GM21367 (cell line): Measurements from ENCODE around the gene TSPAN9.

Experiments used
- ATAC-seq: cut with Tn5 transposase; IDR thresholded peaks from one replicate; pipeline ENCODE4 v1.9.1; 2021; ENCODE audit not compliant: unreplicated experiment

TSPAN9 gene

GRCh38 chr12:3326850-3327780, 249.9 kb downstream of the TSPAN9 start:
- no peak for ATAC-seq

GRCh38 chr12:3328081-3328480, 250.9 kb downstream of the TSPAN9 start:
- ATAC-seq, result no peak

- no peak for ATAC-seq
Measured at GRCh38 chr12:3328571-3328970, 251.4 kb downstream of the TSPAN9 start.

- no peak for ATAC-seq
Measured at GRCh38 chr12:3329361-3329760, 252.2 kb downstream of the TSPAN9 start.

- ATAC-seq, result no peak
Measured at GRCh38 chr12:3330976-3331510, 253.9 kb downstream of the TSPAN9 start.

- no peak for ATAC-seq
Measured at GRCh38 chr12:3332188-3332587, 255.0 kb downstream of the TSPAN9 start.

GRCh38 chr12:3333583-3333982, 256.4 kb downstream of the TSPAN9 start:
- ATAC-seq, result no peak

GRCh38 chr12:3333991-3334391, 256.8 kb downstream of the TSPAN9 start:
- ATAC-seq, result no peak

GRCh38 chr12:3335078-3335487, 257.9 kb downstream of the TSPAN9 start:
- ATAC-seq, result no peak
